BE2C (cell line): ENCODE data around the gene HSPA14.
"Not testable (repeated sequence)": the region's sequence is repeated elsewhere in the genome, so short reads cannot be mapped to it uniquely, and the experiment has no call there.

Experiments
- DNase-seq: peaks from one replicate; pipeline ENCODE4 v3.0.0-alpha.2; 2020
- H3K27me3 ChIP-seq: fragments of 250-450 bp; sonication (Bioruptor Pico); 2 replicates; pipeline ENCODE4 v1.5.1; 2020; ENCODE audit warnings: mild to moderate bottlenecking
- H3K36me3 ChIP-seq: fragments of 250-450 bp; sonication (Bioruptor Pico); 2 replicates; pipeline ENCODE4 v1.5.1; 2020; ENCODE audit warnings: mild to moderate bottlenecking
- H3K4me1 ChIP-seq: fragments of 250-450 bp; sonication (Bioruptor Pico); 2 replicates; pipeline ENCODE4 v1.5.1; 2020
- H3K4me3 ChIP-seq: 2 replicates; pipeline ENCODE4 v1.5.1; 2011; ENCODE audit warnings: low read depth, low read length
- H3K9me3 ChIP-seq: fragments of 250-450 bp; sonication (Bioruptor Pico); 2 replicates; pipeline ENCODE4 v1.5.1; 2020
- CTCF ChIP-seq: IDR thresholded peaks from 2 replicates; pipeline ENCODE4 v1.5.1; 2012; ENCODE audit warnings: mild to moderate bottlenecking, low read depth, low read length

The HSPA14 gene

GRCh38 chr10:14904316-14904732 is 66.2 kb downstream of the HSPA14 start:
- Histone ChIP-seq H3K4me1 (no peaks in the 10 kb centered on the region), H3K9me3 (no peaks in the 10 kb centered on the region), H3K36me3 (peaks cover 67% of the 10 kb centered on the region), H3K4me3 (no peak overlapping the region), H3K27me3 (no peaks in the 10 kb centered on the region)
- no peak for DNase-seq
- peak; percentile 59 for TF ChIP-seq CTCF

- Histone ChIP-seq H3K4me3 (no peak overlapping the region), H3K27me3 (no peaks in the 10 kb centered on the region), H3K4me1 (no peaks in the 10 kb centered on the region), H3K36me3 (peaks cover 68% of the 10 kb centered on the region), H3K9me3 (no peaks in the 10 kb centered on the region)
- DNase-seq = no peak
- no peak for TF ChIP-seq CTCF
These were observed 66.8 kb downstream of the HSPA14 start for GRCh38 chr10:14904864-14905263.

GRCh38 chr10:14905890-14906289 is 67.8 kb downstream of the HSPA14 start:
- no peak for DNase-seq
- H3K4me1 ChIP-seq = no peaks in the 10 kb centered on the region
- H3K36me3 ChIP-seq = peaks cover 67% of the 10 kb centered on the region
- no peak overlapping the region for H3K4me3 ChIP-seq
- no peaks in the 10 kb centered on the region for H3K27me3 ChIP-seq
- TF ChIP-seq CTCF = no peak
- no peaks in the 10 kb centered on the region for H3K9me3 ChIP-seq

- H3K4me1 ChIP-seq = no peaks in the 10 kb centered on the region
- TF ChIP-seq CTCF = no peak
- H3K27me3 ChIP-seq = no peaks in the 10 kb centered on the region
- H3K4me3 ChIP-seq = no peak overlapping the region
- no peak for DNase-seq
- no peaks in the 10 kb centered on the region for H3K9me3 ChIP-seq
- H3K36me3 ChIP-seq = peaks cover 72% of the 10 kb centered on the region
These were observed 68.7 kb downstream of the HSPA14 start for GRCh38 chr10:14906765-14907164.

- H3K27me3 ChIP-seq, H3K9me3 ChIP-seq, H3K4me3 ChIP-seq, DNase-seq, H3K4me1 ChIP-seq: not testable (repeated sequence)
- H3K36me3 ChIP-seq = peaks cover 71% of the 10 kb centered on the region
These were observed 69.5 kb downstream of the HSPA14 start for GRCh38 chr10:14907591-14907990.

GRCh38 chr10:14909101-14909500 is 71.0 kb downstream of the HSPA14 start:
- TF ChIP-seq CTCF = no peak
- DNase-seq = no peak
- Histone ChIP-seq H3K4me3 (no peak overlapping the region), H3K36me3 (peaks cover 65% of the 10 kb centered on the region), H3K9me3 (no peaks in the 10 kb centered on the region), H3K27me3 (no peaks in the 10 kb centered on the region), H3K4me1 (no peaks in the 10 kb centered on the region)

GRCh38 chr10:14910953-14911352 is 72.8 kb downstream of the HSPA14 start:
- no peak for TF ChIP-seq CTCF
- no peak for DNase-seq
- Histone ChIP-seq H3K27me3 (no peaks in the 10 kb centered on the region), H3K4me3 (no peak overlapping the region), H3K36me3 (peaks cover 57% of the 10 kb centered on the region), H3K4me1 (no peaks in the 10 kb centered on the region), H3K9me3 (no peaks in the 10 kb centered on the region)
